Heart right ventricle (tissue), 16 donors: ENCODE data around the gene EGFR. TPM values are rescaled to one million over a fixed set of nuclear protein-coding genes. Genes with fewer than 3 reads are reported as not detected.
A peak's percentile ranks its signal among the peaks of the same experiment; 100 is the strongest.

Experiments
- ATAC-seq, 8 donors: fragments of 200-7000 bp; cut with Tn5 transposase; one replicate each; pipeline ENCODE4 v1.9.1; 2020; ENCODE audit warnings: mild to moderate bottlenecking in 8 of 8, moderate library complexity in 8 of 8, moderate number of reproducible peaks in 1 of 8
- DNase-seq, 2 donors: peaks; one replicate each; pipeline ENCODE4 v3.0.0-alpha.2; 2020
- H3K27ac ChIP-seq, 10 donors: fragments of 200-600 bp; sonication (generic) in 2 of 10; one replicate each; pipeline versions ENCODE4 v1.5.0 to v1.8.0; 2020 to 2022; ENCODE audit warnings: mild to moderate bottlenecking in 3 of 10
- H3K27me3 ChIP-seq, 7 donors: fragments of 200-600 bp; one replicate each; pipeline ENCODE4 v1.8.0; 2021 to 2022; ENCODE audit warnings: mild to moderate bottlenecking in 2 of 7
- H3K36me3 ChIP-seq, 9 donors: fragments of 200-600 bp; sonication (generic) in 1 of 9; one replicate each; pipeline versions ENCODE4 v1.5.0 to v1.8.0; 2020 to 2022; ENCODE audit warnings: mild to moderate bottlenecking in 2 of 9
- H3K4me1 ChIP-seq, 9 donors: fragments of 200-600 bp; sonication (generic) in 1 of 9; one replicate each; pipeline versions ENCODE4 v1.5.0 to v1.8.0; 2020 to 2022; ENCODE audit warnings: mild to moderate bottlenecking in 4 of 9
- H3K4me3 ChIP-seq, 10 donors: fragments of 200-600 bp; sonication (generic) in 2 of 10; one replicate each; pipeline versions ENCODE4 v1.5.0 to v1.8.0; 2020 to 2022; ENCODE audit warnings: mild to moderate bottlenecking in 7 of 10, moderate library complexity in 2 of 10
- H3K9me3 ChIP-seq, 11 donors: fragments of 200-600 bp in 10 of 11; sonication (generic) in 2 of 11; one replicate each; pipeline versions ENCODE4 v1.5.0 to v1.8.0; 2013 to 2022; ENCODE audit warnings: mild to moderate bottlenecking in 2 of 11, control low read depth in 1 of 11, moderate library complexity in 1 of 11
- CTCF ChIP-seq, 9 donors: fragments of 200-600 bp; sonication (generic) in 2 of 9; IDR thresholded peaks; one replicate each; pipeline versions ENCODE4 v1.5.0 to v1.8.0; 2021 to 2022; ENCODE audit warnings: antibody characterized with exemption in 9 of 9, mild to moderate bottlenecking in 5 of 9, moderate library complexity in 1 of 9
- WGBS, 2 donors: extraction: QIAGEN DNeasy Blood & Tissue Kit; methylation state at CpG; one replicate each; pipeline ENCODE4 v1.1.7; 2013; ENCODE audit warnings: inconsistent platforms in 1 of 2; 5-methylcytosine and 5-hydroxymethylcytosine counted together
- intact Hi-C, 10 donors: fragments of 100-400 bp; cut with DNase I; formaldehyde crosslinking; loops; one replicate each; pipeline versions ENCODE4 v1.11.1 to v1.14.2; 2022
- polyA plus RNA-seq, 2 donors: library from polyadenylated mRNA; stranded (reverse); fragments of 200-250 nt; gene quantifications; one replicate each; pipeline ENCODE4 v1.2.3, GENCODE V29; 2013
- total RNA-seq, 10 donors: library from RNA; stranded (reverse); fragmentation: NEBNext Ultra II Directional in 3 of 10; extraction: Animal tissue kit (Norgen Biotek cat#: 25700) in 3 of 10; gene quantifications; one replicate each; pipeline versions ENCODE4 v1.2.1 to v1.2.4, GENCODE V29; 2021 to 2023
- donor health status: Arrhythmogenic right ventricular cardiomyopathy.
- donor health status: ischemic (EF 13 %, LVEDD 7.1; RV severe dilation, severe dysfunction).
- donor health status: healthy with polysubstance abuse.
- donor health status: DM: no; HTN: yes; CAD: no.
- donor health status: DM: no; HTN: no; CAD: no.
- donor health status: ischemic (EF 25% LVEDD 6.9; RV normal size, moderate dysfunction).
- donor health status: ischemic (EF 25% LVEDD 5.7; RV mildly dilated, moderate dysfunction).
- donor health status: healthy.
- donor health status: DM: yes; HTN: yes; CAD: no.
- donor health status: Ischemic cardiomyopathy.
- donor health status: ischemic (EF 35%, LVEDD 5.7; RV mildly dilated, moderate dysfunction).
- donor health status: nonischemic (EF 11% LVEDD 7.7; RV severe dilation, severe dysfunction).
- donor health status: DM: yes; HTN: yes; CAD: no.
- donor health status: PGD.
- donor health status: ischemic (EF 29% LVEDD 5.4; RV normal size, mild dysfunction).
- donor health status: nonischemic (EF 23%, LVEDD 6.1; RV moderate dilation, normal function).

EGFR gene
- total and polyA plus RNA-seq, 12 donors: 1.9 to 13.5 (median 7.6) TPM

- 63 to 97% methylated on average over 2 of the region's 2 CpGs for WGBS, 2 donors
- no peak overlapping the region for H3K4me3 ChIP-seq
- H3K27ac ChIP-seq: no peak overlapping the region
These were observed 119.8 kb downstream of the EGFR start for GRCh38 chr7:55138663-55139062.

GRCh38 chr7:55140221-55140940 lies 121.6 kb downstream of the EGFR start:
- ATAC-seq: peak in 7 of 8 donors; percentile 59 to 84 (median 73)
- peaks cover 0 to 9% (median 0%) of the 10 kb centered on the region in 11 donors for H3K9me3 ChIP-seq
- intact Hi-C loops: no loop called here
- H3K27ac ChIP-seq: peak overlapping the region in 5 of 10 donors; percentile 18 to 49 (median 44)
- H3K4me1 ChIP-seq: peaks cover 0 to 17% (median 8%) of the 10 kb centered on the region in 9 donors
- WGBS, 2 donors: 30% methylated on average over 8 of the region's 8 CpGs
- peaks cover 0 to 5% (median 0%) of the 10 kb centered on the region in 7 donors for H3K27me3 ChIP-seq
- no peak overlapping the region for H3K4me3 ChIP-seq
- TF ChIP-seq CTCF (IDR thresholded peaks at IDR 0.05): no peak
- peaks cover 0 to 30% (median 5%) of the 10 kb centered on the region in 9 donors for H3K36me3 ChIP-seq
- DNase-seq: peak in 1 of 2 donors; percentile 59

More at GRCh38 chr7:55138663-55139062, 119.8 kb downstream of the EGFR start:
- TF ChIP-seq CTCF (IDR thresholded peaks at IDR 0.05): no peak
- no peaks in the 10 kb centered on the region for H3K27me3 ChIP-seq
- H3K36me3 ChIP-seq: peaks cover 0 to 16% (median 5%) of the 10 kb centered on the region in 9 donors
- intact Hi-C loops: loop anchor here in 2 of 10 donors (5.0 to 10.0 kb wide), 3 partner anchors 39 to 116 kb away; no protein-coding TSS in a partner anchor
- ATAC-seq (no peak), DNase-seq (no peak)
- H3K9me3 ChIP-seq: peaks cover 0 to 12% (median 0%) of the 10 kb centered on the region in 11 donors
- peaks cover under 1 to 26% (median 15%) of the 10 kb centered on the region in 9 donors for H3K4me1 ChIP-seq

GRCh38 chr7:55140941-55141278 lies 122.1 kb downstream of the EGFR start:
- peaks cover 0 to 17% (median 8%) of the 10 kb centered on the region in 9 donors for H3K4me1 ChIP-seq
- no peak for DNase-seq
- no peak for TF ChIP-seq CTCF (IDR thresholded peaks at IDR 0.05)
- peaks cover 0 to 36% (median 5%) of the 10 kb centered on the region in 9 donors for H3K36me3 ChIP-seq
- intact Hi-C loops: no loop called here
- peak overlapping the region in 3 of 10 donors; percentile 17 to 45 (median 19) for H3K27ac ChIP-seq
- H3K27me3 ChIP-seq: peaks cover 0 to 5% (median 0%) of the 10 kb centered on the region in 7 donors
- H3K9me3 ChIP-seq: peaks cover 0 to 9% (median 0%) of the 10 kb centered on the region in 11 donors
- ATAC-seq: peak in 3 of 8 donors; percentile 25 to 36 (median 26)
- no peak overlapping the region for H3K4me3 ChIP-seq

DNA sequence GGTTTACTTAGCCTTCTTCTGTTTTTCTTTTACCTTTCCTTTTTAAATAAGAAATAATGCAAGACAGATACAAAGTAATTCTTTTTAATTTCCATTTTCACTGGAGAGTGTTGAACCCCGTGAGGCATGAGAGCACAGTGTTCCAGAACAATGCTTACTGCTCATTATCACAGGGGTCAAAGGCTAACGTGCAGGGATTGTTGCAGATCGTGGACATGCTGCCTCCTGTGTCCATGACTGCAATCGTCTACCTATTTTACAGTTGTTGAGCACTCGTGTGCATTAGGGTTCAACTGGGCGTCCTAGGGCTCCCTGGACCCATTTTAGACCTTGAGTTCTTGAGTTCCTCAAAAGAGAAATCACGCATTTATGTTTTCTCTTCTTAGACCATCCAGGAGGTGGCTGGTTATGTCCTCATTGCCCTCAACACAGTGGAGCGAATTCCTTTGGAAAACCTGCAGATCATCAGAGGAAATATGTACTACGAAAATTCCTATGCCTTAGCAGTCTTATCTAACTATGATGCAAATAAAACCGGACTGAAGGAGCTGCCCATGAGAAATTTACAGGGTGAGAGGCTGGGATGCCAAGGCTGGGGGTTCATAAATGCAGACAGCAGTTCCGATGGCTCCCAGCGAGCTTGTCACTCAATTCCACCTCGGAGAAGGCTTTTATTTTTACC lies 124.2 kb downstream of the EGFR start:
- 74 to 83% methylated on average over 13 of the region's 13 CpGs for WGBS, 2 donors
- ATAC-seq: no peak
- intact Hi-C loops: no loop called here
- no peak for DNase-seq
- H3K9me3 ChIP-seq: peaks cover 0 to 12% (median 0%) of the 10 kb centered on the region in 11 donors
- no peak overlapping the region for H3K4me3 ChIP-seq
- TF ChIP-seq CTCF (IDR thresholded peaks at IDR 0.05): no peak
- H3K27me3 ChIP-seq: peaks cover 0 to 5% (median 0%) of the 10 kb centered on the region in 7 donors
- no peak overlapping the region for H3K27ac ChIP-seq
- peaks cover 0 to 17% (median 8%) of the 10 kb centered on the region in 9 donors for H3K4me1 ChIP-seq
- peaks cover 0 to 57% (median 8%) of the 10 kb centered on the region in 9 donors for H3K36me3 ChIP-seq
